Measurements from ENCODE around the gene PHC2. TPM values are rescaled to one million over a fixed set of nuclear protein-coding genes. Genes with fewer than 3 reads are reported as not detected.
A peak's percentile ranks its signal among the peaks of the same experiment; 100 is the strongest.

The PHC2 gene
- total and polyA plus RNA-seq, 2 experiments from 2014 or later, result 77.5 to 121 TPM

DNA sequence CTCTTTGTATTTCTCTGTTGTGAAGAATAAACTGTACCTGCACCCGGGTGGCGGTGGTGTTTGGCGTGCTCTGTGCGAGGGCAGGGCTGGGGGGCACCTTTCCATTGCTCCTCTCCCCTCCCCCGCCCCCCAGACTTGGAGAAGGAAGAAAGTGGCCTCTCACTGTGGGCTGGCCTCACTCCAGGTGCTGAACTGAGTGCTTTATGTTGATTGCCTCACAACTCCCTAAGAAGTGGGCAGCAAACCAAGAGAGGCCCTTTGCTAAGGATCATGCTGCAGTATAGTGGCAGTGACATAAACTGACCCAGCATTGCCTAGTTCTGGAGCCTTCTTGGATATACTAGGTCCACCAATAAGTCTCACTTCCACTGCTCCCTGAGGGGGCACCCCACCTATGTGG is 130.2 kb downstream of the PHC2 start:
- H4K20me1 ChIP-seq (ENCODE audit: insufficient read depth, poor library complexity, severe bottlenecking), result no peaks in the 10 kb centered on the region
- peak overlapping the region; percentile 80 for H3K27ac ChIP-seq
- H3K4me2 ChIP-seq, result peak overlapping the region; percentile 68
- peak; percentile 70 for DNase-seq (ENCODE audit: low spot score)
- TF ChIP-seq EZH2phosphoT487 (IDR thresholded peaks at IDR 0.05; ENCODE audit: low read depth, severe bottlenecking, unreplicated experiment) (no peak), EZH2 (IDR thresholded peaks at IDR 0.05; ENCODE audit: borderline replicate concordance) (no peak)
- TF ChIP-seq, protein P1, sequence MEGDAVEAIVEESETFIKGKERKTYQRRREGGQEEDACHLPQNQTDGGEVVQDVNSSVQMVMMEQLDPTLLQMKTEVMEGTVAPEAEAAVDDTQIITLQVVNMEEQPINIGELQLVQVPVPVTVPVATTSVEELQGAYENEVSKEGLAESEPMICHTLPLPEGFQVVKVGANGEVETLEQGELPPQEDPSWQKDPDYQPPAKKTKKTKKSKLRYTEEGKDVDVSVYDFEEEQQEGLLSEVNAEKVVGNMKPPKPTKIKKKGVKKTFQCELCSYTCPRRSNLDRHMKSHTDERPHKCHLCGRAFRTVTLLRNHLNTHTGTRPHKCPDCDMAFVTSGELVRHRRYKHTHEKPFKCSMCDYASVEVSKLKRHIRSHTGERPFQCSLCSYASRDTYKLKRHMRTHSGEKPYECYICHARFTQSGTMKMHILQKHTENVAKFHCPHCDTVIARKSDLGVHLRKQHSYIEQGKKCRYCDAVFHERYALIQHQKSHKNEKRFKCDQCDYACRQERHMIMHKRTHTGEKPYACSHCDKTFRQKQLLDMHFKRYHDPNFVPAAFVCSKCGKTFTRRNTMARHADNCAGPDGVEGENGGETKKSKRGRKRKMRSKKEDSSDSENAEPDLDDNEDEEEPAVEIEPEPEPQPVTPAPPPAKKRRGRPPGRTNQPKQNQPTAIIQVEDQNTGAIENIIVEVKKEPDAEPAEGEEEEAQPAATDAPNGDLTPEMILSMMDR (IDR thresholded peaks at IDR 0.05; ENCODE audit: poor library complexity), result no peak
- no peaks in the 10 kb centered on the region for H3K9me2 ChIP-seq (replicated peaks; ENCODE audit: insufficient read depth)
- WGBS (ENCODE audit: low lambda C conversion rate, missing lambda C conversion rate), result 95% methylated on average over 5 of the region's 5 CpGs
- no peaks in the 10 kb centered on the region for H3K9me3 ChIP-seq (ENCODE audit: low read depth)
- H3K79me2 ChIP-seq, result peaks cover 3% of the 10 kb centered on the region
- peaks cover 16% of the 10 kb centered on the region for H3K4me1 ChIP-seq (ENCODE audit: insufficient read depth)
- H2AFZ ChIP-seq, result no peak overlapping the region
- H3K27me3 ChIP-seq, result no peaks in the 10 kb centered on the region
- H3K4me3 ChIP-seq, result no peak overlapping the region
- no peaks in the 10 kb centered on the region for H3K36me3 ChIP-seq (replicated peaks; ENCODE audit: insufficient read depth, low read depth)

- H3K27me3 ChIP-seq, result no peaks in the 10 kb centered on the region
- no peak for DNase-seq (ENCODE audit: low spot score)
- H3K4me1 ChIP-seq (ENCODE audit: insufficient read depth), result peaks cover 16% of the 10 kb centered on the region
- H3K79me2 ChIP-seq, result peaks cover 3% of the 10 kb centered on the region
- H3K9me2 ChIP-seq (replicated peaks; ENCODE audit: insufficient read depth), result no peaks in the 10 kb centered on the region
- WGBS (ENCODE audit: low lambda C conversion rate, missing lambda C conversion rate), result 93% methylated on average over 15 of the region's 15 CpGs
- H3K36me3 ChIP-seq (replicated peaks; ENCODE audit: insufficient read depth, low read depth), result no peaks in the 10 kb centered on the region
- TF ChIP-seq, protein P1 (IDR thresholded peaks at IDR 0.05; ENCODE audit: poor library complexity), result no peak
- TF ChIP-seq EZH2 (IDR thresholded peaks at IDR 0.05; ENCODE audit: borderline replicate concordance), result no peak
- no peak for TF ChIP-seq EZH2phosphoT487 (IDR thresholded peaks at IDR 0.05; ENCODE audit: low read depth, severe bottlenecking, unreplicated experiment)
- H3K9me3 ChIP-seq (ENCODE audit: low read depth), result no peaks in the 10 kb centered on the region
- no peak overlapping the region for H3K4me2 ChIP-seq
- no peak overlapping the region for H3K4me3 ChIP-seq
- H4K20me1 ChIP-seq (ENCODE audit: insufficient read depth, poor library complexity, severe bottlenecking), result no peaks in the 10 kb centered on the region
- no peak overlapping the region for H2AFZ ChIP-seq
- peak overlapping the region; percentile 51 for H3K27ac ChIP-seq
Measured at GRCh38 chr1:33299461-33300155, 131.3 kb downstream of the PHC2 start.

GRCh38 chr1:33298623-33299277 is 132.1 kb downstream of the PHC2 start:
- no peaks in the 10 kb centered on the region for H3K9me2 ChIP-seq (replicated peaks; ENCODE audit: insufficient read depth)
- peaks cover 16% of the 10 kb centered on the region for H3K4me1 ChIP-seq (ENCODE audit: insufficient read depth)
- no peak for TF ChIP-seq EZH2 (IDR thresholded peaks at IDR 0.05; ENCODE audit: borderline replicate concordance)
- TF ChIP-seq, protein P1 (IDR thresholded peaks at IDR 0.05; ENCODE audit: poor library complexity), result peak; percentile 63
- 84% methylated on average over 18 of the region's 18 CpGs for WGBS (ENCODE audit: low lambda C conversion rate, missing lambda C conversion rate)
- no peak overlapping the region for H3K4me3 ChIP-seq
- no peaks in the 10 kb centered on the region for H3K36me3 ChIP-seq (replicated peaks; ENCODE audit: insufficient read depth, low read depth)
- no peaks in the 10 kb centered on the region for H4K20me1 ChIP-seq (ENCODE audit: insufficient read depth, poor library complexity, severe bottlenecking)
- DNase-seq (ENCODE audit: low spot score), result peak; percentile 80
- no peaks in the 10 kb centered on the region for H3K27me3 ChIP-seq
- no peak overlapping the region for H3K27ac ChIP-seq
- no peak overlapping the region for H2AFZ ChIP-seq
- peaks cover 3% of the 10 kb centered on the region for H3K79me2 ChIP-seq
- no peak overlapping the region for H3K4me2 ChIP-seq
- H3K9me3 ChIP-seq (ENCODE audit: low read depth), result no peaks in the 10 kb centered on the region
